HEK293 (cell line): ENCODE results near the gene GIN1.
A peak's percentile ranks its signal among the peaks of the same experiment; 100 is the strongest.

Experiments
- ELK4 ChIP-seq: IDR thresholded peaks from 2 replicates; pipeline ENCODE4 v1.6.1; 2011; ENCODE audit warnings: mild to moderate bottlenecking, low read depth, low read length, borderline replicate concordance
- HOXA7 ChIP-seq: sonication (generic); formaldehyde crosslinking; IDR thresholded peaks from 2 replicates; pipeline ENCODE4 v1.8.1; 2022; ENCODE audit warnings: missing genetic modification reagents, borderline replicate concordance
- TCF7L2 ChIP-seq: IDR thresholded peaks from 2 replicates; pipeline ENCODE4 v1.6.1; 2011; ENCODE audit warnings: low read depth, mild to moderate bottlenecking, inconsistent platforms, low read length, moderate library complexity, borderline replicate concordance
- TRIM28 ChIP-seq: IDR thresholded peaks from 2 replicates; pipeline ENCODE4 v1.6.1; 2011; ENCODE audit warnings: low read length, control low read depth, borderline replicate concordance
- TSHZ1 ChIP-seq: fragments of 450-650 bp; formaldehyde crosslinking; IDR thresholded peaks from 2 replicates; pipeline ENCODE4 v1.5.1; 2016; ENCODE audit warnings: missing biosample characterization, missing genetic modification characterization, borderline replicate concordance
- WT1 ChIP-seq: fragments of 450-650 bp; formaldehyde crosslinking; IDR thresholded peaks from 2 replicates; pipeline ENCODE4 v1.5.1; 2016; ENCODE audit warnings: missing biosample characterization, missing genetic modification characterization
- ZBTB17 ChIP-seq: fragments of 450-650 bp; formaldehyde crosslinking; IDR thresholded peaks from 2 replicates; pipeline ENCODE4 v1.5.1; 2016; ENCODE audit warnings: missing biosample characterization, missing genetic modification characterization
- ZBTB44 ChIP-seq: fragments of 450-650 bp; IDR thresholded peaks from 2 replicates; pipeline ENCODE4 v1.5.1; 2018; ENCODE audit warnings: missing biosample characterization, mild to moderate bottlenecking, missing genetic modification characterization
- ZEB2 ChIP-seq: fragments of 450-650 bp; formaldehyde crosslinking; IDR thresholded peaks from 2 replicates; pipeline ENCODE4 v1.5.1; 2016; ENCODE audit warnings: missing biosample characterization, missing genetic modification characterization
- ZNF140 ChIP-seq: fragments of 450-650 bp; formaldehyde crosslinking; IDR thresholded peaks from 2 replicates; pipeline ENCODE4 v1.5.1; 2016; ENCODE audit warnings: missing biosample characterization, missing genetic modification characterization
- ZNF155 ChIP-seq: fragments of 450-650 bp; formaldehyde crosslinking; IDR thresholded peaks from 2 replicates; pipeline ENCODE4 v1.5.1; 2016; ENCODE audit warnings: missing biosample characterization, missing genetic modification characterization
- ZNF174 ChIP-seq: fragments of 450-650 bp; formaldehyde crosslinking; IDR thresholded peaks from 2 replicates; pipeline ENCODE4 v1.5.0; 2017; ENCODE audit warnings: missing biosample characterization, mild to moderate bottlenecking, missing genetic modification characterization
- ZNF184 ChIP-seq: fragments of 450-650 bp; IDR thresholded peaks from 2 replicates; pipeline ENCODE4 v1.5.1; 2018; ENCODE audit warnings: missing biosample characterization, mild to moderate bottlenecking, missing genetic modification characterization
- ZNF324 ChIP-seq: fragments of 450-650 bp; formaldehyde crosslinking; IDR thresholded peaks from 2 replicates; pipeline ENCODE4 v1.5.1; 2016; ENCODE audit warnings: missing biosample characterization, missing genetic modification characterization
- ZNF354C ChIP-seq: fragments of 450-650 bp; formaldehyde crosslinking; IDR thresholded peaks from 2 replicates; pipeline ENCODE4 v1.5.1; 2016; ENCODE audit warnings: missing biosample characterization, missing genetic modification characterization, low read depth, borderline replicate concordance
- ZNF391 ChIP-seq: fragments of 450-650 bp; formaldehyde crosslinking; IDR thresholded peaks from 2 replicates; pipeline ENCODE4 v1.5.1; 2016; ENCODE audit warnings: low read depth, missing biosample characterization, missing genetic modification characterization, borderline replicate concordance
- ZNF394 ChIP-seq: fragments of 450-650 bp; formaldehyde crosslinking; IDR thresholded peaks from 2 replicates; pipeline ENCODE4 v1.5.1; 2016; ENCODE audit warnings: missing biosample characterization, missing genetic modification characterization, mild to moderate bottlenecking, moderate library complexity, borderline replicate concordance
- ZNF426 ChIP-seq: fragments of 450-650 bp; formaldehyde crosslinking; IDR thresholded peaks from 2 replicates; pipeline ENCODE4 v1.5.1; 2017; ENCODE audit warnings: missing biosample characterization, missing genetic modification characterization, mild to moderate bottlenecking, inconsistent platforms, moderate library complexity
- ZNF555 ChIP-seq: fragments of 450-650 bp; formaldehyde crosslinking; conservative IDR thresholded peaks from 2 replicates; pipeline ENCODE4 v1.5.1; 2017; ENCODE audit warnings: missing biosample characterization, mild to moderate bottlenecking, missing genetic modification characterization, inconsistent platforms
- ZNF639 ChIP-seq: fragments of 450-650 bp; formaldehyde crosslinking; IDR thresholded peaks from 2 replicates; pipeline ENCODE4 v1.5.1; 2016; ENCODE audit warnings: missing biosample characterization, missing genetic modification characterization
- ZNF660 ChIP-seq: fragments of 450-650 bp; IDR thresholded peaks from 2 replicates; pipeline ENCODE4 v1.5.1; 2018; ENCODE audit warnings: missing biosample characterization, mild to moderate bottlenecking, missing genetic modification characterization
- ZNF701 ChIP-seq: fragments of 450-650 bp; formaldehyde crosslinking; IDR thresholded peaks from 2 replicates; pipeline ENCODE4 v1.5.1; 2016; ENCODE audit warnings: missing biosample characterization, missing genetic modification characterization
- ZNF777 ChIP-seq: fragments of 450-650 bp; formaldehyde crosslinking; IDR thresholded peaks from 2 replicates; pipeline ENCODE4 v1.5.1; 2017; ENCODE audit warnings: missing biosample characterization, missing genetic modification characterization, borderline replicate concordance
- ZNF830 ChIP-seq: fragments of 450-650 bp; IDR thresholded peaks from 2 replicates; pipeline ENCODE4 v1.5.0; 2018; ENCODE audit warnings: missing biosample characterization, missing genetic modification characterization, low read depth, mild to moderate bottlenecking, moderate library complexity
- ZSCAN18 ChIP-seq: fragments of 450-650 bp; formaldehyde crosslinking; IDR thresholded peaks from 2 replicates; pipeline ENCODE4 v1.5.1; 2016; ENCODE audit warnings: missing biosample characterization, missing genetic modification characterization
- ZSCAN23 ChIP-seq: fragments of 450-650 bp; formaldehyde crosslinking; IDR thresholded peaks from 2 replicates; pipeline ENCODE4 v1.5.1; 2016; ENCODE audit warnings: missing biosample characterization, missing genetic modification characterization
- ZSCAN30 ChIP-seq: fragments of 450-650 bp; IDR thresholded peaks from 2 replicates; pipeline ENCODE4 v1.5.1; 2018; ENCODE audit warnings: missing biosample characterization, mild to moderate bottlenecking, missing genetic modification characterization, moderate library complexity

GIN1 gene

GRCh38 chr5:103119765-103120606 lies at the start of gene GIN1, which contains the start of gene PPIP5K2 (continued):
- no peak for TF ChIP-seq ZNF155 (tag by site-specific recombination)
- TF ChIP-seq ZNF660 (tag by site-specific recombination): peak; percentile 100
- TF ChIP-seq TCF7L2: no peak
- TF ChIP-seq ZEB2 (tag by site-specific recombination): peak; percentile 69; the same call in 1 of the 2 replicates
- no peak for TF ChIP-seq ZNF701
- peak; percentile 81; the same call in 1 of the 2 replicates for TF ChIP-seq ZNF394
- peak; percentile 78; the same call in 1 of the 2 replicates for TF ChIP-seq ZNF184
- TF ChIP-seq ZNF324 (tag by site-specific recombination): peak; percentile 95
- no peak for TF ChIP-seq ZNF830 (tag by site-specific recombination)
- TF ChIP-seq ZBTB17 (tag by site-specific recombination): peak; percentile 92
- peak; percentile 53; the same call in 1 of the 2 replicates for TF ChIP-seq ZNF777 (tag by site-specific recombination)
- no peak for TF ChIP-seq ZNF174 (tag by site-specific recombination)
- no peak for TF ChIP-seq ZNF555 (tag by site-specific recombination)
- peak; percentile 96 for TF ChIP-seq ZSCAN30
- no peak for TF ChIP-seq ZSCAN23
- peak; percentile 91 for TF ChIP-seq TSHZ1 (tag by site-specific recombination)
- peak; percentile 97 for TF ChIP-seq TRIM28
- no peak; the same call in none of the 2 replicates for TF ChIP-seq WT1 (tag by site-specific recombination)
- TF ChIP-seq ZNF354C (tag by site-specific recombination): no peak
- TF ChIP-seq ZNF639 (tag by site-specific recombination): peak; percentile 95
- TF ChIP-seq ZNF391: peak; percentile 94
- peak; percentile 46; the same call in 1 of the 2 replicates for TF ChIP-seq ELK4
- no peak for TF ChIP-seq ZNF426 (tag by site-specific recombination)
- no peak for TF ChIP-seq HOXA7 (CRISPR knock-in tag)
- TF ChIP-seq ZNF140 (tag by site-specific recombination): no peak; the same call in 1 of the 2 replicates
- TF ChIP-seq ZBTB44 (tag by site-specific recombination): peak; percentile 49; the same call in 1 of the 2 replicates
- TF ChIP-seq ZSCAN18: peak; percentile 28; the same call in 1 of the 2 replicates
